HepG2 (cell line): ENCODE data around the gene TPPP2. TPM values are rescaled to one million over a fixed set of nuclear protein-coding genes. Genes with fewer than 3 reads are reported as not detected.

Experiments used
- AKNA ChIP-seq: sonication (generic); formaldehyde crosslinking; IDR thresholded peaks from 2 replicates; pipeline ENCODE4 v1.4.0; 2020; ENCODE audit warnings: missing genetic modification reagents, borderline replicate concordance
- BCL3 ChIP-seq: sonication (generic); formaldehyde crosslinking; IDR thresholded peaks from 2 replicates; pipeline ENCODE4 v1.5.1; 2020; ENCODE audit warnings: mild to moderate bottlenecking, missing genetic modification reagents, moderate library complexity
- ELF4 ChIP-seq: sonication (generic); formaldehyde crosslinking; IDR thresholded peaks from 2 replicates; pipeline ENCODE4 v1.5.0; 2020; ENCODE audit warnings: missing genetic modification reagents, mild to moderate bottlenecking, moderate library complexity, borderline replicate concordance
- HNRNPL ChIP-seq: fragments of 200-400 bp; formaldehyde crosslinking; IDR thresholded peaks from 2 replicates; pipeline ENCODE4 v1.6.1; 2017; ENCODE audit warnings: mild to moderate bottlenecking, low read depth, low read length
- MLLT10 ChIP-seq: sonication (generic); formaldehyde crosslinking; IDR thresholded peaks from 2 replicates; pipeline ENCODE4 v1.4.0; 2020; ENCODE audit warnings: missing genetic modification reagents
- PCBP1 ChIP-seq: fragments of 200-400 bp; formaldehyde crosslinking; IDR thresholded peaks from 2 replicates; pipeline ENCODE4 v1.6.1; 2017; ENCODE audit warnings: mild to moderate bottlenecking, low read depth, low read length, borderline replicate concordance
- POLR2AphosphoS2 ChIP-seq: IDR thresholded peaks from 2 replicates; pipeline ENCODE4 v1.6.1; 2011; ENCODE audit warnings: low read depth, low read length, improper control_type of control experiment
- RERE ChIP-seq: IDR thresholded peaks from 2 replicates; pipeline ENCODE4 v1.6.1; 2016; ENCODE audit warnings: low read depth, missing genetic modification reagents, missing compliant biosample characterization
- SCMH1 ChIP-seq: sonication (generic); formaldehyde crosslinking; IDR thresholded peaks from 2 replicates; pipeline ENCODE4 v1.9.0; 2021; ENCODE audit warnings: missing genetic modification reagents, mild to moderate bottlenecking, borderline replicate concordance
- TFDP2 ChIP-seq: sonication (generic); formaldehyde crosslinking; IDR thresholded peaks from 2 replicates; pipeline ENCODE4 v1.4.0; 2020; ENCODE audit warnings: missing genetic modification reagents
- ZNF280B ChIP-seq: sonication (generic); formaldehyde crosslinking; IDR thresholded peaks from 2 replicates; pipeline ENCODE4 v1.5.0; 2020; ENCODE audit warnings: missing genetic modification reagents, mild to moderate bottlenecking, borderline replicate concordance
- ZNF552 ChIP-seq: sonication (generic); formaldehyde crosslinking; IDR thresholded peaks from 2 replicates; pipeline ENCODE4 v1.9.0; 2022; ENCODE audit warnings: missing genetic modification reagents, mild to moderate bottlenecking, borderline replicate concordance
- polyA plus RNA-seq, 8 experiments: library from polyadenylated mRNA; depleted of rRNA in 3 of 8; stranded (reverse) in 7 of 8; unstranded in 1 of 8; fragments of >200 nt; fragmentation: Illumina TruSeq in 4 of 8; extraction: Trizol in 4 of 8; gene quantifications; 2 replicates each; pipeline versions ENCODE4 v1.2.1 to v1.2.3, GENCODE V29; 2011 to 2016; ENCODE audit warnings: low read depth in 4 of 8, missing spikeins in 1 of 8, mixed read lengths in 1 of 8; ENCODE audit not compliant: insufficient read depth in 1 of 8
- total RNA-seq, 5 experiments: library from RNA; depleted of rRNA; stranded (reverse); fragments of >200 nt; fragmentation: Illumina TruSeq; extraction: Trizol; gene quantifications; 2 replicates each; pipeline ENCODE4 v1.2.3, GENCODE V29; 2016; ENCODE audit warnings: low read depth in 1 of 5

The TPPP2 gene
- total and polyA plus RNA-seq, 2 of the 13 experiments (the other 11 are each of a cell fraction or from before 2014, with no cell fraction given), result 0.58 to 4.2 TPM

GRCh38 chr14:20989787-20990600, 40.0 kb upstream of the TPPP2 start, which contains the start of gene METTL17 (continued):
- TF ChIP-seq BCL3 (CRISPR knock-in tag) (no peak; the same call in 1 of the 2 replicates), SCMH1 (CRISPR knock-in tag) (no peak), HNRNPL (peak; percentile 74; the same call in 1 of the 2 replicates), MLLT10 (no peak), ZNF552 (CRISPR knock-in tag) (no peak), RERE (CRISPR knock-in tag) (no peak), PCBP1 (no peak), AKNA (CRISPR knock-in tag) (no peak), ELF4 (no peak; the same call in 1 of the 2 replicates), TFDP2 (CRISPR knock-in tag) (peak; percentile 56; the same call in 1 of the 2 replicates), POLR2AphosphoS2 (no peak), ZNF280B (peak; percentile 85; the same call in 1 of the 2 replicates)
